Neutrophil (primary cell): ENCODE results near the gene UBE2L3.

Experiments used
- H3K27ac ChIP-seq: fragments of 200-600 bp; sonication (generic); 2 replicates; pipeline ENCODE4 v1.5.1; 2016; ENCODE audit warnings: mild to moderate bottlenecking, moderate library complexity
- H3K27me3 ChIP-seq: fragments of 200-600 bp; sonication (generic); 2 replicates; pipeline ENCODE4 v1.6.0; 2016; ENCODE audit warnings: mild to moderate bottlenecking
- H3K36me3 ChIP-seq: fragments of 200-600 bp; sonication (generic); 2 replicates; pipeline ENCODE4 v1.5.1; 2017
- H3K4me1 ChIP-seq, 2 experiments: fragments of 200-600 bp in 1 of 2; sonication (generic) in 1 of 2; 1 replicate in 1 of 2; 2 replicates in 1 of 2; pipeline versions ENCODE4 v1.5.1 to v1.6.1; 2013 to 2016; ENCODE audit warnings: low read depth in 1 of 2, low read length in 1 of 2, mild to moderate bottlenecking in 1 of 2, moderate library complexity in 1 of 2; ENCODE audit not compliant: control insufficient read depth in 1 of 2, insufficient read depth in 1 of 2
- H3K4me3 ChIP-seq, 2 experiments: fragments of 200-600 bp in 1 of 2; sonication (generic) in 1 of 2; 1 replicate in 1 of 2; 2 replicates in 1 of 2; pipeline ENCODE4 v1.5.1; 2013 to 2016; ENCODE audit warnings: low read depth in 1 of 2, low read length in 1 of 2, mild to moderate bottlenecking in 1 of 2, moderate library complexity in 1 of 2
- H3K9me3 ChIP-seq: fragments of 200-600 bp; sonication (generic); 2 replicates; pipeline ENCODE4 v1.5.1; 2016
- CTCF ChIP-seq: fragments of 200-600 bp; sonication (generic); IDR thresholded peaks from 2 replicates; pipeline ENCODE4 v1.5.1; 2016; ENCODE audit warnings: antibody characterized with exemption

Gene UBE2L3

GRCh38 chr22:21657020-21657359, 89.5 kb downstream of the UBE2L3 start:
- no peak for TF ChIP-seq CTCF
- H3K4me1 ChIP-seq, result peaks cover 20 to 25% of the 10 kb centered on the region in 2 experiments
- H3K4me3 ChIP-seq, result peak overlapping the region; percentile 72 to 97
- no peaks in the 10 kb centered on the region for H3K9me3 ChIP-seq
- no peak overlapping the region for H3K27ac ChIP-seq
- H3K27me3 ChIP-seq, result peaks cover 31% of the 10 kb centered on the region
- no peaks in the 10 kb centered on the region for H3K36me3 ChIP-seq

GRCh38 chr22:21657360-21658032, 90.0 kb downstream of the UBE2L3 start:
- TF ChIP-seq CTCF, result peak; percentile 35
- Histone ChIP-seq H3K4me1 (peaks cover 17 to 20% of the 10 kb centered on the region in 2 experiments), H3K9me3 (no peaks in the 10 kb centered on the region), H3K27ac (peak overlapping the region; percentile 37), H3K36me3 (no peaks in the 10 kb centered on the region), H3K4me3 (peak overlapping the region; percentile 72 to 97), H3K27me3 (peaks cover 26% of the 10 kb centered on the region)

GRCh38 chr22:21659864-21660525, 92.5 kb downstream of the UBE2L3 start:
- no peak overlapping the region for H3K4me3 ChIP-seq
- TF ChIP-seq CTCF, result no peak
- no peaks in the 10 kb centered on the region for H3K9me3 ChIP-seq
- H3K27ac ChIP-seq, result no peak overlapping the region
- H3K27me3 ChIP-seq, result peaks cover 14% of the 10 kb centered on the region
- no peaks in the 10 kb centered on the region for H3K36me3 ChIP-seq
- H3K4me1 ChIP-seq, result peaks cover 14 to 18% of the 10 kb centered on the region in 2 experiments

- Histone ChIP-seq H3K9me3 (no peaks in the 10 kb centered on the region), H3K36me3 (no peaks in the 10 kb centered on the region), H3K27me3 (peaks cover 14% of the 10 kb centered on the region), H3K4me1 (peaks cover 20 to 22% of the 10 kb centered on the region in 2 experiments), H3K4me3 (no peak overlapping the region), H3K27ac (no peak overlapping the region)
- no peak for TF ChIP-seq CTCF
These were observed 93.4 kb downstream of the UBE2L3 start for GRCh38 chr22:21660904-21661303.

GRCh38 chr22:21661991-21662390, 94.5 kb downstream of the UBE2L3 start:
- no peak overlapping the region for H3K4me3 ChIP-seq
- no peak for TF ChIP-seq CTCF
- H3K36me3 ChIP-seq, result no peaks in the 10 kb centered on the region
- peaks cover 23 to 24% of the 10 kb centered on the region in 2 experiments for H3K4me1 ChIP-seq
- H3K27ac ChIP-seq, result no peak overlapping the region
- H3K9me3 ChIP-seq, result no peaks in the 10 kb centered on the region
- H3K27me3 ChIP-seq, result peaks cover 7% of the 10 kb centered on the region
